Endothelial cell of umbilical vein (primary cell): Measurements from ENCODE around the gene LIMA1. TPM values are rescaled to one million over a fixed set of nuclear protein-coding genes. Genes with fewer than 3 reads are reported as not detected.

Experiments
- BruUV-seq: library from RNA; stranded (reverse); fragments of 400-500 nt; replicated peaks from 2 replicates; lab custom pipeline; 2021; lab: Mats Ljungman, UMichigan
- CTCF ChIA-PET: fragments of 300-600, 350-600 bp; sonication (Branson Sonifier 250); formaldehyde crosslinking; loops from one replicate; lab custom pipeline; 2021; ENCODE audit warnings: antibody characterized with exemption, inconsistent platforms; lab: Charles Lee
- POLR2A ChIA-PET: fragments of 300-600, 350-600 bp; sonication (Branson Sonifier 250); formaldehyde crosslinking; loops from one replicate; lab custom pipeline; 2021; ENCODE audit warnings: antibody characterized with exemption, inconsistent platforms; lab: Charles Lee
- DNase-seq: peaks from one replicate; pipeline ENCODE4 v3.0.0-alpha.2; 2011; ENCODE audit warnings: low read depth, low spot score
- FAIRE-seq: peaks from 2 replicates; lab custom pipeline; 2011; peaks lifted over from hg19 to GRCh38; lab: Jason Lieb, UNC
- H2AFZ ChIP-seq: 2 replicates; pipeline ENCODE4 v1.6.0; 2012; ENCODE audit warnings: low read depth, low read length, control low read depth, inconsistent platforms
- H3K27ac ChIP-seq: 2 replicates; pipeline ENCODE4 v1.5.1; 2011; ENCODE audit warnings: low read depth, mild to moderate bottlenecking, control low read depth, low read length, moderate library complexity; ENCODE audit not compliant: insufficient read depth
- H3K27me3 ChIP-seq, 2 experiments: 2 replicates each; pipeline versions ENCODE4 v1.6.0 to v1.6.1; 2011; ENCODE audit warnings: low read length in 2 of 2, mixed read lengths in 1 of 2; ENCODE audit not compliant: control insufficient read depth in 2 of 2, insufficient read depth in 2 of 2
- H3K36me3 ChIP-seq, 2 experiments: 2 replicates in 1 of 2; 3 replicates in 1 of 2; pipeline ENCODE4 v1.5.1; 2011; ENCODE audit warnings: low read length in 2 of 2, mild to moderate bottlenecking in 1 of 2, moderate library complexity in 1 of 2; ENCODE audit not compliant: control insufficient read depth in 2 of 2, insufficient read depth in 2 of 2; ENCODE audit errors: extremely low read depth in 1 of 2
- H3K4me1 ChIP-seq: 3 replicates; pipeline ENCODE4 v1.5.1; 2011; ENCODE audit warnings: mild to moderate bottlenecking, low read length; ENCODE audit not compliant: control insufficient read depth, insufficient read depth; ENCODE audit errors: extremely low read depth
- H3K4me2 ChIP-seq: 2 replicates; pipeline ENCODE4 v1.6.1; 2011; ENCODE audit warnings: low read length, control low read depth, mixed read lengths; ENCODE audit not compliant: insufficient read depth
- H3K4me3 ChIP-seq, 3 experiments: fragments of 200-600 bp in 1 of 3; sonication (generic), shearing (Covaris generic) in 1 of 3; replicated peaks in 1 of 3; 2 replicates each; pipeline ENCODE4 v1.5.1; 2011 to 2016; ENCODE audit warnings: control low read depth in 3 of 3, low read length in 3 of 3, mild to moderate bottlenecking in 2 of 3, inconsistent platforms in 1 of 3, low read depth in 1 of 3, moderate library complexity in 1 of 3; ENCODE audit not compliant: insufficient read depth in 1 of 3
- H3K79me2 ChIP-seq: 2 replicates; pipeline ENCODE4 v1.6.0; 2012; ENCODE audit warnings: low read length, inconsistent platforms; ENCODE audit not compliant: control insufficient read depth, insufficient read depth
- H3K9ac ChIP-seq: replicated peaks from 2 replicates; pipeline ENCODE3; 2011; ENCODE audit warnings: low read length, control low read depth; ENCODE audit not compliant: insufficient read depth; ENCODE audit errors: extremely low read depth
- H3K9me1 ChIP-seq: replicated peaks from 3 replicates; pipeline ENCODE4 v1.6.0; 2011; ENCODE audit warnings: mild to moderate bottlenecking, low read length; ENCODE audit not compliant: control insufficient read depth, insufficient read depth; ENCODE audit errors: extremely low read depth
- H3K9me3 ChIP-seq: replicated peaks from 2 replicates; pipeline ENCODE4 v1.5.1; 2012; ENCODE audit warnings: low read length, inconsistent platforms; ENCODE audit not compliant: control insufficient read depth, insufficient read depth
- H4K20me1 ChIP-seq: replicated peaks from 2 replicates; pipeline ENCODE3; 2011; ENCODE audit warnings: mild to moderate bottlenecking, low read length; ENCODE audit not compliant: control insufficient read depth, insufficient read depth; ENCODE audit errors: extremely low read depth
- CTCF ChIP-seq, 2 donors: IDR thresholded peaks; 1 replicate in 1 of 2; 2 replicates in 1 of 2; pipeline ENCODE4 v1.5.1; 2011; ENCODE audit warnings: low read length in 2 of 2, mild to moderate bottlenecking in 2 of 2, moderate library complexity in 2 of 2, control low read depth in 1 of 2, inconsistent platforms in 1 of 2, low read depth in 1 of 2; ENCODE audit not compliant: insufficient read depth in 1 of 2; ENCODE audit errors: extremely low read depth in 1 of 2
- FOS ChIP-seq: IDR thresholded peaks from 2 replicates; pipeline ENCODE4 v1.6.1; 2011; ENCODE audit warnings: mild to moderate bottlenecking, low read length, moderate library complexity, borderline replicate concordance; ENCODE audit not compliant: insufficient read depth
- GATA2 ChIP-seq: IDR thresholded peaks from 2 replicates; pipeline ENCODE4 v1.7.0; 2011; ENCODE audit warnings: low read depth, mild to moderate bottlenecking, moderate library complexity, mixed read lengths, low read length; ENCODE audit not compliant: insufficient read length, insufficient read depth
- JUN ChIP-seq: IDR thresholded peaks from 2 replicates; pipeline ENCODE4 v1.6.1; 2011; ENCODE audit warnings: borderline replicate concordance, low read depth; ENCODE audit not compliant: insufficient read length, insufficient read depth
- MYC ChIP-seq: IDR thresholded peaks from one replicate; pipeline ENCODE4 v1.6.1; 2011; ENCODE audit warnings: mild to moderate bottlenecking, low read depth, low read length
- POLR2A ChIP-seq: IDR thresholded peaks from 2 replicates; pipeline ENCODE4 v1.6.1; 2012; ENCODE audit warnings: low read depth, mild to moderate bottlenecking, control low read depth, low read length
- POLR2AphosphoS5 ChIP-seq: IDR thresholded peaks from 2 replicates; pipeline ENCODE4 v1.6.1; 2012; ENCODE audit warnings: low read depth, mild to moderate bottlenecking, control low read depth, low read length, moderate library complexity; ENCODE audit not compliant: insufficient read depth
- dilution Hi-C: fragments of 300-500 bp; cut with MboI; formaldehyde crosslinking; loops from one replicate; pipeline ENCODE4 v1.15.0; 2019; ENCODE audit warnings: low sequenced_read_pairs; ENCODE audit not compliant: extremely low pct_ligation_motif_present
- intact Hi-C: fragments of 100-400 bp; cut with micrococcal nuclease; formaldehyde crosslinking; loops from one replicate; pipeline ENCODE4 v1.10.0; 2022
- polyA plus RNA-seq, 4 experiments: library from polyadenylated mRNA; depleted of rRNA in 3 of 4; stranded (reverse) in 3 of 4; unstranded in 1 of 4; fragments of >200 nt; gene quantifications; 2 replicates each; pipeline versions ENCODE4 v1.2.1 to v1.2.3, GENCODE V29; 2011 to 2012; ENCODE audit warnings: missing spikeins in 1 of 4
- total RNA-seq: library from RNA; stranded (reverse); gene quantifications from 2 replicates; pipeline ENCODE4 v1.2.3, GENCODE V29; 2021

LIMA1 gene
- total and polyA plus RNA-seq, 2 donors (not counting 3 experiments of a cell fraction or from before 2014, with no cell fraction given) = 35.0 to 87.3 TPM

- TF ChIP-seq CTCF (IDR thresholded peaks at IDR 0.05; ENCODE audit: extremely low read depth in 1 of 2, insufficient read depth in 1 of 2, low read depth in 1 of 2, low read length in 2 of 2) (no peak), GATA2 (no peak), POLR2AphosphoS5 (no peak), FOS (no peak), MYC (no peak), POLR2A (no peak), JUN (peak; percentile 1)
- H3K79me2 ChIP-seq = peaks cover 60% of the 10 kb centered on the region
- intact Hi-C loops = loop anchor here (2.0 kb wide), 1 partner anchor 34 kb away; no protein-coding TSS in a partner anchor
- dilution Hi-C loops = no loop called here
- BruUV-seq = no TSS peak
- CTCF ChIA-PET = interaction anchor here (0.6 to 3.7 kb wide), 10 partner anchors 8 to 149 kb away, joined by 3 to 48 read pairs (median 5); partner anchors contain the start of gene LIMA1
- peak overlapping the region; percentile 50 to 99 (median 96) for H3K4me3 ChIP-seq
- no peaks in the 10 kb centered on the region for H3K9me1 ChIP-seq
- H2AFZ ChIP-seq = peak overlapping the region; percentile 14
- POLR2A ChIA-PET = interaction anchor here (0.9 to 1.8 kb wide), 3 partner anchors 8 to 35 kb away, joined by 3 to 4 read pairs (median 3); no protein-coding TSS in a partner anchor
- peak; percentile 85 for FAIRE-seq
- H4K20me1 ChIP-seq = no peaks in the 10 kb centered on the region
- H3K9ac ChIP-seq = peak overlapping the region; percentile 67
- peaks cover 0 to 2% of the 10 kb centered on the region in 2 experiments for H3K36me3 ChIP-seq
- H3K9me3 ChIP-seq = no peaks in the 10 kb centered on the region
- peak overlapping the region; percentile 81 for H3K4me2 ChIP-seq
- peaks cover 23% of the 10 kb centered on the region for H3K4me1 ChIP-seq
- H3K27ac ChIP-seq = peak overlapping the region; percentile 77
- DNase-seq = peak; percentile 77
- H3K27me3 ChIP-seq = no peaks in the 10 kb centered on the region
Observed at GRCh38 chr12:50220363-50220995, 62.8 kb downstream of the LIMA1 start.
